ENCODE data around the gene TRIML2. TPM values are rescaled to one million over a fixed set of nuclear protein-coding genes. Genes with fewer than 3 reads are reported as not detected.

Gene TRIML2
- total RNA-seq, 4 donors from 2014 or later, result not detected

GRCh38 chr4:188147176-188147575, 37.8 kb upstream of the TRIML2 start:
- no peaks in the 10 kb centered on the region for H3K4me1 ChIP-seq
- in situ Hi-C loops (cut with MboI; ENCODE audit: low sequenced_read_pairs in 4 of 4) (no loop called here), intact Hi-C loops (cut with DNase I; ENCODE audit: low total_unique reads) (no loop called here)
- DNase-seq (no peak), ATAC-seq (no peak)
- TF ChIP-seq POLR2A (IDR thresholded peaks at IDR 0.05) (no peak), CTCF (IDR thresholded peaks at IDR 0.05 in 4 of 5, conservative IDR thresholded peaks at IDR 0.05 in 1 of 5) (no peak)
- H3K27ac ChIP-seq, result no peak overlapping the region
- no peak overlapping the region for H3K4me3 ChIP-seq
- no peaks in the 10 kb centered on the region for H3K36me3 ChIP-seq
- no peaks in the 10 kb centered on the region for H3K9me3 ChIP-seq
- H3K27me3 ChIP-seq, result no peaks in the 10 kb centered on the region

- Histone ChIP-seq H3K9me3 (no peaks in the 10 kb centered on the region), H3K27ac (no peak overlapping the region), H3K36me3 (no peaks in the 10 kb centered on the region), H3K27me3 (no peaks in the 10 kb centered on the region), H3K4me1 (no peaks in the 10 kb centered on the region), H3K4me3 (no peak overlapping the region)
- intact Hi-C loops (cut with DNase I; ENCODE audit: low total_unique reads) (no loop called here), in situ Hi-C loops (cut with MboI; ENCODE audit: low sequenced_read_pairs in 4 of 4) (no loop called here)
- DNase-seq, result no peak
- TF ChIP-seq CTCF (IDR thresholded peaks at IDR 0.05 in 4 of 5, conservative IDR thresholded peaks at IDR 0.05 in 1 of 5), result no peak
- TF ChIP-seq POLR2A (IDR thresholded peaks at IDR 0.05), result no peak
- no peak for ATAC-seq
Observed at GRCh38 chr4:188146618-188147017, 37.2 kb upstream of the TRIML2 start.

- H3K27ac ChIP-seq, result no peak overlapping the region
- no peaks in the 10 kb centered on the region for H3K9me3 ChIP-seq
- no peaks in the 10 kb centered on the region for H3K27me3 ChIP-seq
- no peak overlapping the region for H3K4me3 ChIP-seq
- TF ChIP-seq POLR2A (IDR thresholded peaks at IDR 0.05) (no peak), CTCF (IDR thresholded peaks at IDR 0.05 in 4 of 5, conservative IDR thresholded peaks at IDR 0.05 in 1 of 5) (no peak)
- in situ Hi-C loops (cut with MboI; ENCODE audit: low sequenced_read_pairs in 4 of 4), result no loop called here
- intact Hi-C loops (cut with DNase I; ENCODE audit: low total_unique reads), result no loop called here
- H3K36me3 ChIP-seq, result no peaks in the 10 kb centered on the region
- DNase-seq (no peak), ATAC-seq (no peak)
- peaks cover 0 to 3% of the 10 kb centered on the region in 2 donors for H3K4me1 ChIP-seq
Observed at GRCh38 chr4:188145601-188146000, 36.2 kb upstream of the TRIML2 start.

GRCh38 chr4:188143731-188144130, 34.3 kb upstream of the TRIML2 start:
- no peaks in the 10 kb centered on the region for H3K9me3 ChIP-seq
- peaks cover 0 to 3% of the 10 kb centered on the region in 2 donors for H3K4me1 ChIP-seq
- ATAC-seq, result no peak
- intact Hi-C loops (cut with DNase I; ENCODE audit: low total_unique reads) (no loop called here), in situ Hi-C loops (cut with MboI; ENCODE audit: low sequenced_read_pairs in 4 of 4) (no loop called here)
- H3K36me3 ChIP-seq, result no peaks in the 10 kb centered on the region
- no peak overlapping the region for H3K27ac ChIP-seq
- TF ChIP-seq POLR2A (IDR thresholded peaks at IDR 0.05), result no peak
- TF ChIP-seq CTCF (IDR thresholded peaks at IDR 0.05 in 4 of 5, conservative IDR thresholded peaks at IDR 0.05 in 1 of 5), result no peak
- no peak overlapping the region for H3K4me3 ChIP-seq
- no peak for DNase-seq
- H3K27me3 ChIP-seq, result no peaks in the 10 kb centered on the region

GRCh38 chr4:188139671-188140070, 30.3 kb upstream of the TRIML2 start:
- no peak for TF ChIP-seq POLR2A (IDR thresholded peaks at IDR 0.05)
- TF ChIP-seq CTCF (IDR thresholded peaks at IDR 0.05 in 4 of 5, conservative IDR thresholded peaks at IDR 0.05 in 1 of 5), result no peak
- ATAC-seq, result no peak
- H3K4me1 ChIP-seq, result peaks cover 0 to 3% of the 10 kb centered on the region in 2 donors

More at GRCh38 chr4:188139671-188140070, 30.3 kb upstream of the TRIML2 start:
- Histone ChIP-seq H3K36me3 (no peaks in the 10 kb centered on the region), H3K27ac (no peak overlapping the region), H3K27me3 (no peaks in the 10 kb centered on the region), H3K4me3 (no peak overlapping the region), H3K9me3 (no peaks in the 10 kb centered on the region)
- no peak for DNase-seq
- in situ Hi-C loops (cut with MboI; ENCODE audit: low sequenced_read_pairs in 4 of 4) (no loop called here), intact Hi-C loops (cut with DNase I; ENCODE audit: low total_unique reads) (no loop called here)

Measured in gastrocnemius medialis (tissue), 4 donors.